HCT116 (cell line): ENCODE results near the gene COL5A3. TPM values are rescaled to one million over a fixed set of nuclear protein-coding genes. Genes with fewer than 3 reads are reported as not detected.

Experiments used
- ATAC-seq: fragments of 200-7000 bp; cut with Tn5 transposase; 2 replicates; pipeline ENCODE4 v1.9.1; 2020; ENCODE audit warnings: mild to moderate bottlenecking, moderate library complexity
- BruUV-seq: library from RNA; stranded (reverse); fragments of 400-500 nt; replicated peaks from 2 replicates; lab custom pipeline; 2021; lab: Mats Ljungman, UMichigan
- CTCF ChIA-PET: fragments of 300-600 bp; sonication (Branson Sonifier 250); formaldehyde crosslinking; loops from one replicate; lab custom pipeline; 2021; ENCODE audit warnings: antibody characterized with exemption; lab: Charles Lee
- POLR2A ChIA-PET: fragments of 300-600, 350-600 bp; sonication (Branson Sonifier 250); formaldehyde crosslinking; loops from one replicate; lab custom pipeline; 2021; ENCODE audit warnings: antibody characterized with exemption; lab: Charles Lee
- RAD21 ChIA-PET, 2 experiments: fragments of 300-600 bp; sonication (Branson Sonifier 250); formaldehyde crosslinking; loops; one replicate each; lab custom pipeline; 2023; ENCODE audit warnings: low total read pairs in 2 of 2; ENCODE audit not compliant: uncharacterized antibody in 2 of 2, unreplicated experiment in 2 of 2, low non-redundant PET in 1 of 2; lab: Charles Lee
- DNase-seq: peaks from one replicate; pipeline ENCODE4 v3.0.0-alpha.2; 2010; ENCODE audit warnings: low read depth, low spot score
- H2AFZ ChIP-seq: fragments of 200-600 bp; shearing (Covaris generic), sonication (generic); 2 replicates; pipeline ENCODE4 v1.6.1; 2017; ENCODE audit warnings: low read depth, mixed run types, mixed read lengths, antibody characterized with exemption, low read length; ENCODE audit not compliant: poor library complexity, severe bottlenecking
- H3K27ac ChIP-seq: 2 replicates; pipeline ENCODE4 v1.5.1; 2012; ENCODE audit warnings: low read depth, low read length
- H3K27me3 ChIP-seq: fragments of 200-600 bp; sonication (generic); 2 replicates; pipeline ENCODE4 v1.6.1; 2016; ENCODE audit warnings: mixed run types, low read length, mixed read lengths; ENCODE audit not compliant: insufficient read depth
- H3K36me3 ChIP-seq, 2 experiments: fragments of 200-500 bp in 1 of 2; fragments of 200-600 bp in 1 of 2; sonication (Bioruptor generic) in 1 of 2; sonication (generic) in 1 of 2; 2 replicates each; pipeline versions ENCODE4 v1.5.1 to v1.6.1; 2014 to 2016; ENCODE audit warnings: low read length in 2 of 2, inconsistent platforms in 1 of 2, mixed read lengths in 1 of 2, mixed run types in 1 of 2; ENCODE audit not compliant: insufficient read depth in 2 of 2, control insufficient read depth in 1 of 2
- H3K4me1 ChIP-seq, 2 experiments: fragments of 200-600 bp in 1 of 2; sonication (generic) in 1 of 2; 2 replicates each; pipeline versions ENCODE4 v1.5.1 to v1.6.1; 2012 to 2017; ENCODE audit warnings: low read length in 2 of 2, inconsistent platforms in 1 of 2, mild to moderate bottlenecking in 1 of 2, mixed read lengths in 1 of 2, mixed run types in 1 of 2, moderate library complexity in 1 of 2; ENCODE audit not compliant: insufficient read depth in 2 of 2, control insufficient read depth in 1 of 2
- H3K4me2 ChIP-seq: fragments of 200-600 bp; sonication (generic); 2 replicates; pipeline ENCODE4 v1.6.1; 2017; ENCODE audit warnings: mixed run types, low read length, mixed read lengths
- H3K4me3 ChIP-seq, 2 experiments: fragments of 200-600 bp in 1 of 2; sonication (generic) in 1 of 2; replicated peaks in 1 of 2; 2 replicates each; pipeline ENCODE4 v1.5.1; 2011 to 2016; ENCODE audit warnings: low read length in 2 of 2, control low read depth in 1 of 2, low read depth in 1 of 2, mild to moderate bottlenecking in 1 of 2, mixed read lengths in 1 of 2, mixed run types in 1 of 2
- H3K79me2 ChIP-seq: fragments of 200-600 bp; sonication (generic); 2 replicates; pipeline ENCODE4 v1.6.1; 2017; ENCODE audit warnings: mild to moderate bottlenecking, mixed run types, low read length, moderate library complexity, mixed read lengths; ENCODE audit not compliant: insufficient read depth
- H3K9ac ChIP-seq: fragments of 200-600 bp; sonication (generic); 2 replicates; pipeline ENCODE4 v1.6.1; 2016; ENCODE audit warnings: low read length, mixed read lengths
- H3K9me2 ChIP-seq: fragments of 200-600 bp; sonication (generic), shearing (Covaris generic); 2 replicates; pipeline ENCODE4 v1.6.1; 2017; ENCODE audit warnings: mixed run types, mild to moderate bottlenecking, moderate library complexity; ENCODE audit not compliant: insufficient read depth
- H3K9me3 ChIP-seq, 2 experiments: fragments of 200-500 bp in 1 of 2; fragments of 200-600 bp in 1 of 2; sonication (Bioruptor generic) in 1 of 2; sonication (generic) in 1 of 2; 2 replicates each; pipeline ENCODE4 v1.6.1; 2014 to 2017; ENCODE audit warnings: low read length in 2 of 2, mixed read lengths in 2 of 2, inconsistent platforms in 1 of 2, low read depth in 1 of 2, mild to moderate bottlenecking in 1 of 2, mixed run types in 1 of 2, moderate library complexity in 1 of 2; ENCODE audit not compliant: control insufficient read depth in 1 of 2, insufficient read depth in 1 of 2
- H4K20me1 ChIP-seq: fragments of 200-600 bp; sonication (generic), shearing (Covaris generic); 2 replicates; pipeline ENCODE4 v1.6.1; 2017; ENCODE audit warnings: mixed run types, mild to moderate bottlenecking, moderate library complexity; ENCODE audit not compliant: insufficient read depth
- CEBPB ChIP-seq: IDR thresholded peaks from 2 replicates; pipeline ENCODE4 v1.6.1; 2012; ENCODE audit warnings: low read depth
- EGR1 ChIP-seq: IDR thresholded peaks from 2 replicates; pipeline ENCODE4 v1.6.1; 2012; ENCODE audit warnings: low read depth
- ELF1 ChIP-seq: IDR thresholded peaks from 2 replicates; pipeline ENCODE4 v1.6.1; 2012; ENCODE audit warnings: low read depth, borderline replicate concordance
- EZH2 ChIP-seq: fragments of 200-600 bp; sonication (generic); IDR thresholded peaks from 2 replicates; pipeline ENCODE4 v1.6.1; 2017; ENCODE audit warnings: antibody characterized with exemption, mixed run types
- EZH2phosphoT487 ChIP-seq: fragments of 200-600 bp; IDR thresholded peaks from 2 replicates; pipeline ENCODE4 v1.6.1; 2018; ENCODE audit warnings: antibody characterized with exemption, borderline replicate concordance
- JUND ChIP-seq: IDR thresholded peaks from 2 replicates; pipeline ENCODE4 v1.6.1; 2012
- POLR2A ChIP-seq: IDR thresholded peaks from 2 replicates; pipeline ENCODE4 v1.7.0; 2011; ENCODE audit warnings: borderline replicate concordance; ENCODE audit not compliant: insufficient read depth, insufficient read length; ENCODE audit errors: extremely low read depth
- POLR2AphosphoS5 ChIP-seq: IDR thresholded peaks from 2 replicates; pipeline ENCODE4 v1.6.1; 2011; ENCODE audit warnings: mild to moderate bottlenecking, low read depth, low read length, moderate library complexity
- RAD21 ChIP-seq: IDR thresholded peaks from 2 replicates; pipeline ENCODE4 v1.6.1; 2012; ENCODE audit warnings: low read depth, mild to moderate bottlenecking
- SIN3A ChIP-seq: IDR thresholded peaks from 2 replicates; pipeline ENCODE4 v1.6.1; 2012; ENCODE audit warnings: low read depth
- SP1 ChIP-seq: IDR thresholded peaks from 2 replicates; pipeline ENCODE4 v1.6.1; 2012; ENCODE audit warnings: low read depth
- SRF ChIP-seq: IDR thresholded peaks from 2 replicates; pipeline ENCODE4 v1.6.1; 2012; ENCODE audit warnings: low read depth
- YY1 ChIP-seq: IDR thresholded peaks from 2 replicates; pipeline ENCODE4 v1.6.1; 2011; ENCODE audit warnings: low read length, low read depth, moderate library complexity, mild to moderate bottlenecking; ENCODE audit not compliant: insufficient replicate concordance; ENCODE audit errors: extremely low read depth
- ZFX ChIP-seq: fragments of 450-650 bp; IDR thresholded peaks from 2 replicates; pipeline ENCODE4 v1.6.1; 2017
- ZNF274 ChIP-seq: fragments of 200-500 bp; sonication (Bioruptor generic); IDR thresholded peaks from 2 replicates; pipeline ENCODE4 v1.6.1; 2014; ENCODE audit warnings: mild to moderate bottlenecking, low read depth, low read length, inconsistent platforms
- intact Hi-C: fragments of 100-400 bp; cut with micrococcal nuclease; formaldehyde crosslinking; loops from 2 replicates; pipeline ENCODE4 v1.10.0; 2022
- total RNA-seq: library from RNA; stranded (reverse); gene quantifications from one replicate; pipeline ENCODE4 v1.2.1, GENCODE V29; 2021; ENCODE audit not compliant: unreplicated experiment
- TF ChIP-seq, protein P1 (sequence below): IDR thresholded peaks from 2 replicates; pipeline ENCODE4 v1.6.1; 2011; ENCODE audit warnings: mild to moderate bottlenecking, low read length, moderate library complexity; ENCODE audit not compliant: insufficient replicate concordance; ENCODE audit errors: extremely low read depth
- TF ChIP-seq, protein P2 (sequence below): IDR thresholded peaks from 2 replicates; pipeline ENCODE4 v1.6.1; 2012
- TF ChIP-seq, protein P3 (sequence below), 3 experiments: fragments of 200-600 bp in 1 of 3; sonication (generic) in 1 of 3; IDR thresholded peaks in 2 of 3; conservative IDR thresholded peaks in 1 of 3; 2 replicates each; pipeline ENCODE4 v1.5.1; 2012 to 2017; ENCODE audit warnings: low read depth in 2 of 3, low read length in 2 of 3, antibody characterized with exemption in 1 of 3, borderline replicate concordance in 1 of 3, control low read depth in 1 of 3, mild to moderate bottlenecking in 1 of 3, mixed read lengths in 1 of 3, mixed run types in 1 of 3, moderate library complexity in 1 of 3; ENCODE audit not compliant: insufficient read depth in 1 of 3
- TF ChIP-seq, protein P4 (sequence below): IDR thresholded peaks from 2 replicates; pipeline ENCODE4 v1.6.1; 2012

COL5A3 gene
- total RNA-seq, 1 experiment from 2014 or later, result 0.15 TPM

- Histone ChIP-seq H3K79me2 (no peaks in the 10 kb centered on the region), H3K4me1 (peaks cover 4 to 19% of the 10 kb centered on the region in 2 experiments), H3K4me3 (no peak overlapping the region), H2AFZ (no peak overlapping the region), H4K20me1 (no peaks in the 10 kb centered on the region), H3K4me2 (no peak overlapping the region), H3K27ac (no peak overlapping the region), H3K9me3 (peaks cover 0 to 10% of the 10 kb centered on the region in 2 experiments; a peak in 1 of 4 replicates), H3K27me3 (no peaks in the 10 kb centered on the region), H3K9me2 (no peaks in the 10 kb centered on the region), H3K9ac (no peak overlapping the region), H3K36me3 (no peaks in the 10 kb centered on the region)
- intact Hi-C loops, result no loop called here
- BruUV-seq, result no TSS peak
- CTCF ChIA-PET, result no interaction called here
- POLR2A ChIA-PET, result no interaction called here
- no peak for DNase-seq
- ATAC-seq, result no peak
- RAD21 ChIA-PET, result no interaction called here
- TF ChIP-seq EZH2phosphoT487 (no peak), SP1 (no peak), YY1 (no peak), SRF (no peak), SIN3A (no peak), CEBPB (no peak), ZNF274 (no peak), ZFX (no peak), POLR2A (no peak), JUND (no peak), POLR2AphosphoS5 (no peak), ELF1 (no peak), EZH2 (no peak), EGR1 (no peak), RAD21 (no peak)
- TF ChIP-seq, protein P1, sequence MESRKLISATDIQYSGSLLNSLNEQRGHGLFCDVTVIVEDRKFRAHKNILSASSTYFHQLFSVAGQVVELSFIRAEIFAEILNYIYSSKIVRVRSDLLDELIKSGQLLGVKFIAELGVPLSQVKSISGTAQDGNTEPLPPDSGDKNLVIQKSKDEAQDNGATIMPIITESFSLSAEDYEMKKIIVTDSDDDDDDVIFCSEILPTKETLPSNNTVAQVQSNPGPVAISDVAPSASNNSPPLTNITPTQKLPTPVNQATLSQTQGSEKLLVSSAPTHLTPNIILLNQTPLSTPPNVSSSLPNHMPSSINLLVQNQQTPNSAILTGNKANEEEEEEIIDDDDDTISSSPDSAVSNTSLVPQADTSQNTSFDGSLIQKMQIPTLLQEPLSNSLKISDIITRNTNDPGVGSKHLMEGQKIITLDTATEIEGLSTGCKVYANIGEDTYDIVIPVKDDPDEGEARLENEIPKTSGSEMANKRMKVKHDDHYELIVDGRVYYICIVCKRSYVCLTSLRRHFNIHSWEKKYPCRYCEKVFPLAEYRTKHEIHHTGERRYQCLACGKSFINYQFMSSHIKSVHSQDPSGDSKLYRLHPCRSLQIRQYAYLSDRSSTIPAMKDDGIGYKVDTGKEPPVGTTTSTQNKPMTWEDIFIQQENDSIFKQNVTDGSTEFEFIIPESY, result no peak
- TF ChIP-seq, protein P2, sequence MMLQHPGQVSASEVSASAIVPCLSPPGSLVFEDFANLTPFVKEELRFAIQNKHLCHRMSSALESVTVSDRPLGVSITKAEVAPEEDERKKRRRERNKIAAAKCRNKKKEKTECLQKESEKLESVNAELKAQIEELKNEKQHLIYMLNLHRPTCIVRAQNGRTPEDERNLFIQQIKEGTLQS, result no peak
- TF ChIP-seq, protein P3, sequence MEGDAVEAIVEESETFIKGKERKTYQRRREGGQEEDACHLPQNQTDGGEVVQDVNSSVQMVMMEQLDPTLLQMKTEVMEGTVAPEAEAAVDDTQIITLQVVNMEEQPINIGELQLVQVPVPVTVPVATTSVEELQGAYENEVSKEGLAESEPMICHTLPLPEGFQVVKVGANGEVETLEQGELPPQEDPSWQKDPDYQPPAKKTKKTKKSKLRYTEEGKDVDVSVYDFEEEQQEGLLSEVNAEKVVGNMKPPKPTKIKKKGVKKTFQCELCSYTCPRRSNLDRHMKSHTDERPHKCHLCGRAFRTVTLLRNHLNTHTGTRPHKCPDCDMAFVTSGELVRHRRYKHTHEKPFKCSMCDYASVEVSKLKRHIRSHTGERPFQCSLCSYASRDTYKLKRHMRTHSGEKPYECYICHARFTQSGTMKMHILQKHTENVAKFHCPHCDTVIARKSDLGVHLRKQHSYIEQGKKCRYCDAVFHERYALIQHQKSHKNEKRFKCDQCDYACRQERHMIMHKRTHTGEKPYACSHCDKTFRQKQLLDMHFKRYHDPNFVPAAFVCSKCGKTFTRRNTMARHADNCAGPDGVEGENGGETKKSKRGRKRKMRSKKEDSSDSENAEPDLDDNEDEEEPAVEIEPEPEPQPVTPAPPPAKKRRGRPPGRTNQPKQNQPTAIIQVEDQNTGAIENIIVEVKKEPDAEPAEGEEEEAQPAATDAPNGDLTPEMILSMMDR (IDR thresholded peaks at IDR 0.05 in 2 of 3, conservative IDR thresholded peaks at IDR 0.05 in 1 of 3; ENCODE audit: borderline replicate concordance in 1 of 3, insufficient read depth in 1 of 3, low read depth in 2 of 3, low read length in 2 of 3), result no peak
- TF ChIP-seq, protein P4, sequence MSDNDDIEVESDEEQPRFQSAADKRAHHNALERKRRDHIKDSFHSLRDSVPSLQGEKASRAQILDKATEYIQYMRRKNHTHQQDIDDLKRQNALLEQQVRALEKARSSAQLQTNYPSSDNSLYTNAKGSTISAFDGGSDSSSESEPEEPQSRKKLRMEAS, result no peak
Observed at GRCh38 chr19:9940778-9941177, 69.5 kb downstream of the COL5A3 start.
